ENCODE measurements around the gene MMP17.

The MMP17 gene

GRCh38 chr12:131793243-131794022 lies 34.8 kb upstream of the MMP17 start:
- H3K36me3 ChIP-seq: peaks cover 53 to 97% (median 78%) of the 10 kb centered on the region in 3 donors
- intact Hi-C loops (cut with DNase I; ENCODE audit: low total_unique reads): no loop called here
- H3K27ac ChIP-seq: no peak overlapping the region
- no peaks in the 10 kb centered on the region for H3K9me3 ChIP-seq
- H3K4me1 ChIP-seq: no peaks in the 10 kb centered on the region
- no peak for TF ChIP-seq CTCF (IDR thresholded peaks at IDR 0.05)
- no peak for DNase-seq
- no peak overlapping the region for H3K4me3 ChIP-seq
- H3K27me3 ChIP-seq: no peaks in the 10 kb centered on the region

GRCh38 chr12:131794061-131794460 lies 34.1 kb upstream of the MMP17 start:
- intact Hi-C loops (cut with DNase I; ENCODE audit: low total_unique reads): no loop called here
- H3K27me3 ChIP-seq: no peaks in the 10 kb centered on the region
- peaks cover 53 to 97% (median 78%) of the 10 kb centered on the region in 3 donors for H3K36me3 ChIP-seq
- H3K4me1 ChIP-seq: no peaks in the 10 kb centered on the region
- H3K4me3 ChIP-seq: no peak overlapping the region
- no peak for DNase-seq
- H3K27ac ChIP-seq: no peak overlapping the region
- no peaks in the 10 kb centered on the region for H3K9me3 ChIP-seq
- TF ChIP-seq CTCF (IDR thresholded peaks at IDR 0.05): no peak

DNA sequence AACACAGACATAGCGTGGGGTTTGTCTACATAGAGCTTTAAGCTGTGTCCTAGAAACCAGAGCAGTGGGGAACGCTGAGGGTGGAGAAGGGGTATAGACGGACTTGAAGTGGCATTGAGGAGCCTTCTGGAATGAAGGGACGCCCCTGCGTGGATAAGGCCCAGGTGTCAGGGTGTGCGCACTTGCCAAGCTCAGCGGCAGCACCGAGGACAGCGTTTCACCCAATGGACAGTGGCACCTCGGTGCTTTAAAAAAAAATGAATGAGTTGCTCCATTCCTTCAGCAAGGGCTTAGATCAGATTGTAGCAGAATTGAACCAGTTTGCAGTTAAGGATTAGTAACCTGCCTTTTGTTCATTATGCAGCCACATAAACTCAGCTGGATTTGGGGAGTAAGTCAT lies 33.6 kb upstream of the MMP17 start:
- Histone ChIP-seq H3K27ac (no peak overlapping the region), H3K27me3 (no peaks in the 10 kb centered on the region), H3K4me1 (no peaks in the 10 kb centered on the region), H3K4me3 (no peak overlapping the region), H3K36me3 (peaks cover 53 to 97% (median 79%) of the 10 kb centered on the region in 3 donors), H3K9me3 (no peaks in the 10 kb centered on the region)
- no peak for DNase-seq
- intact Hi-C loops (cut with DNase I; ENCODE audit: low total_unique reads): no loop called here
- no peak for TF ChIP-seq CTCF (IDR thresholded peaks at IDR 0.05)

DNA sequence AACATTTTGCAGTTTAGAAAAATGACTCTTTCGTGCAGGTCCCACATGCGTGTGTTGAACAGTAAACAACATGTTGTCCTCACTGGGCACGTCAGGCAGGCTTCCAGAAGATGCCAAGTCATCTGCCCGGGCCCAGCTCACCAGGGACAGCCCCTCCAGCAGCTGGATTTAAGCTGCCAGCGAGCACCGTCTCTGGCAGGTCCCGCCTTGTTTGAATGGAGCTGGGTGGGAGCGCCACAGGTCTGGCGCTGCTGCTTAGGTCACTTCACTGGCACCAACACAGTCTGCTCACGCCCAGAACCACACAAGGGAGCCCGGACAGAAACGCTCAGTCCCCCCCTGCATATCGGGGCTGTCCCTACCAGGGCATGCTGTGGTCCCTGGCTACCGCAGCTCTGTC lies 33.1 kb upstream of the MMP17 start:
- Histone ChIP-seq H3K9me3 (no peaks in the 10 kb centered on the region), H3K36me3 (peaks cover 53 to 97% (median 79%) of the 10 kb centered on the region in 3 donors), H3K27me3 (no peaks in the 10 kb centered on the region), H3K4me1 (no peaks in the 10 kb centered on the region), H3K27ac (no peak overlapping the region), H3K4me3 (no peak overlapping the region)
- DNase-seq: no peak
- TF ChIP-seq CTCF (IDR thresholded peaks at IDR 0.05): no peak
- intact Hi-C loops (cut with DNase I; ENCODE audit: low total_unique reads): no loop called here

DNA sequence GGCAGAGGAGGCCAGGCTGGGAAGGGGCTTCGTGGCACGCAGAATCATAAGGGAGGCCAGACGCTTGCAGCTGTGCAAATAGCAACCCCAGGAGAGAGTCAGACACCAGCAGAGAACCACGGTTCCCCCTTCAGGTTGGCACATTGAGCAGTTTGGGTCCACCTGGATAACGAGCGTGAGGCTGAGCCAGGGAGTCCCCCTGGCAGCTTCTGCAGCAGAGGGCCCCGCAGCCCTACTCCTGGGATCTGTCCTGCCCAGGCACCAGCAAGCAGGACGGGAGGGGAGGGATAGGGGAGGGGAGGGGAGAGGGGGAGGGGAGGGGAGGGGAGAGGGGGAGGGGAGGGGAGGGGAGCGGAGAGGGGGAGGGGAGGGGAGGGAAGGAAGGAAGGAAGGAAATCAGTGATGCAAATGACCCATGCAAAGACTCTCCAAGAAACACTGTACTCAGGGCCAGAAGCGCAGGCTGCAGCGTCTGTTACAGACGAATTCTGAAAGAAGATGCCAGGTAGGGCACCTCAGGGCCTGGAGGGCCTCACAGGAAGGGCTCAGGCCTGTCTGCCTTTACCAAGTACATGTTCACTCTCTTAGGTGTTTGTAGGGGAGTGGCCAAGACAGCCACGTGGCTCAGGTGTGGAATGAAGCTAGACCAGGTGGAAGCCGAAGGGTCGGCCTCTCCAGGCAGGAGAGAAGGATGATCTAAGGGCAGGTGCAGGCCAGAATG lies 32.3 kb upstream of the MMP17 start:
- H3K27me3 ChIP-seq: no peaks in the 10 kb centered on the region
- intact Hi-C loops (cut with DNase I; ENCODE audit: low total_unique reads): no loop called here
- DNase-seq: no peak
- H3K9me3 ChIP-seq: no peaks in the 10 kb centered on the region
- no peaks in the 10 kb centered on the region for H3K4me1 ChIP-seq
- no peak for TF ChIP-seq CTCF (IDR thresholded peaks at IDR 0.05)
- no peak overlapping the region for H3K4me3 ChIP-seq
- no peak overlapping the region for H3K27ac ChIP-seq
- peaks cover 45 to 97% (median 78%) of the 10 kb centered on the region in 3 donors for H3K36me3 ChIP-seq
